Activated T-cell treated with anti-CD3 and anti-CD28 coated beads for 24 hours (primary cell): ENCODE results near the gene IL1R2.

Source experiments
- DNase-seq: peaks from one replicate; pipeline ENCODE4 v3.0.0-alpha.2; 2020; ENCODE audit warnings: low read depth

IL1R2 gene

DNA sequence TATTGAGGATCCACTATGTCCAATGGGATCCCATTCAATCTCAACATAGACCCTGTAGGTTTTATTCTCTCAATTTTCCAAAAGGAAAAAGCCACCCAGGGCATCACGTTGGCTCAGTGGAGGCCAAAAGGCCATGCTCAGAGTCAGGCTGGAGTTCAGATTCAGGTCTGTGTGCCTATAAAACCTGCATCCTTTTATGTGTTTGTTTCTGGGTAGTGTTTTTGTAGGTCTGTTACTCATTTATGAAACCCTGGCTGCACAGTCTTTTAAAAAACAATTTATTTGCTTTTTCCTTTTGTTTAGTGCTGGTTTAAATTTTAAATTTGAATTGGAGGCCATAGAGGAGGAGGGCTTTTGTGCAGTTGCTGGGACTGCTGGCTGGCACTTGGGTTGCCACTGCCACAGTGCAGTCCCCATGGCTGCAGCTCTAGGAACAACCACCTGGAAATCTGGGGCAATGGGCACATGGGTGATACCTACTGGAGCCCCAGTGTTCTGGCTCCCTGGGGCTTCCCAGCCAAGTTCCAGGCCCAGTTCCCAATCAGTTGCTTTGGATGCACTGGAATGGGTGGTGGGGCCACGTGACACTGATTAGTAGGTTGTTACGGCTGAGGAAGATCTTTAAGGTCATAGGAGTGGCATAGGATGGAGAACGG, 31.3 kb downstream of the IL1R2 start:
- DNase-seq = no peak

DNA sequence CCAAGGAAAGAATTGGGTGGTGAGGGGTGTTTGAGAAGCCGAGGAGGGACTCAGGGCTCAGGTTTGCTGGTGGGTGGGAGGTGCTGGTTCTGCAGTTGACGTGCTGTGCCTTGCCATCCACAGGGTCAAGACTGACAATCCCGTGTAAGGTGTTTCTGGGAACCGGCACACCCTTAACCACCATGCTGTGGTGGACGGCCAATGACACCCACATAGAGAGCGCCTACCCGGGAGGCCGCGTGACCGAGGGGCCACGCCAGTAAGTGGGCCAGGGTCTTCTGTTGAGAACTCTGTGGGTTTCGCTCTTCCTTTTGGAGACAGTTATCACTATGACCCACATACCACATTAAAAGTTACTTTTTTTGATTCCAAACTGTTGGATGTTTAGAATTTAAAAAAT, 32.6 kb downstream of the IL1R2 start:
- DNase-seq = no peak

DNA sequence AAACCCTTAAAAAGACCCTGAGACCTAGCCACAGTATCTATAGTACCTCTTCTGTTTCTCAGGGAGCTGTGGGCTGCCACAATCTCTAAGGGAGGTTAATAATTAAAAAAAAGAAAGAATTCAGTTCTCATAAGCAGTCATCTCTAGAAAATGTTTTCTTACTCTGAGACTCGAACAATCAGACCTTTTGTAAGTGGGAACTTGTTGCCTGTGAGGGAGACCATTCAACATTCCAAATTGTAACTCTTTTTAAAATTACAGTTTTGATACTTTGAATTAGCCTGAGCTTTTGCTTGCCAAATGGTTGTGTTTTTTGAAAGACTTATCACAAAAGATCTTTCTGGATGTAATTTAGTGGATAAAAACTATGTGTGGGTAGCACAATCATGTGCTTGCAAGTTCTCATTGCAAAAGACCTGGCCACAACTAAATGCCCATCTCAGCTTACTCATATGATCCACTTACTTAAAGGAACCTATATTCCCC, 33.3 kb downstream of the IL1R2 start:
- no peak for DNase-seq

- DNase-seq = no peak
These were observed 34.0 kb downstream of the IL1R2 start for GRCh38 chr2:102025583-102026267.

GRCh38 chr2:102027036-102027980, 35.5 kb downstream of the IL1R2 start:
- no peak for DNase-seq

- no peak for DNase-seq
These were observed 36.7 kb downstream of the IL1R2 start for GRCh38 chr2:102028470-102028869.

DNA sequence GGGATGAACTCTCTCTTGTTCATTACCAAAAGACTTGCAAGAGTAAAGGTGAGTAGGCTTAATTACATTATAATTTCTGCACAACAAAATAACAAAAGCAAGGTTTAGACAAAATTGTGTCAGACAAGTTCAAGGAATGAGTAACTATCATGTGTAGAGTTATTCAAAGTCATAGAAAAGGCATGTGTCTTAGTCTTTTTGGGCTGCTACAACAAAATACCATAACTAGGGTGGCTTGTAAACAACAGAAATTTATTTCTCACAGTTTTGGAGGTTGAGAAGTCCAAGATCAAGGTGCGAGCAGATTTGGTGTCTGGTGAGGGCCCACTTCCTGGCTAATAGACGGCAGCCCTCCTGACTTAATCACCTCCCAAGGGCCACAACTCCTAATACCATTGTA, 37.6 kb downstream of the IL1R2 start:
- no peak for DNase-seq

DNA sequence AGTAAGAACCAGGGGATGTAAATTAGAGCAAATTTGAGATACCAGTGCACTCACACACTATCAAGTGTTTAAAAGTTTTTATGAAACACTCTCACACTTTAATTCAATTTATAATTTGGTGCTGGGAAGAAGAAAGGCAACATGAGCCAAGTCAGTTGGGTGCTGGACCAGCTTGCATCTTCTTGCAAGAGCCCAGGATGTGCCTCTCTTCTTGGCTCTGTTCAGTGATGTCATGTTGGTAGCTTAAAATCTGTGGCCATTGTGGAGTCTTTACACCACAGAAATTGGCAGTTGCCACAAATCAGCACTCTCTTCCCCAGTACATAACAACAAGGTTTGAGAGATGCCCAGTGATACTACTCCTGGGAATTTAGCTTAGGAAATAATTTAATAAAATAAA, 38.2 kb downstream of the IL1R2 start:
- no peak for DNase-seq

- no peak for DNase-seq
These were observed 38.7 kb downstream of the IL1R2 start for GRCh38 chr2:102030502-102030854.

- no peak for DNase-seq
These were observed 39.2 kb downstream of the IL1R2 start for GRCh38 chr2:102030855-102031527.

DNA sequence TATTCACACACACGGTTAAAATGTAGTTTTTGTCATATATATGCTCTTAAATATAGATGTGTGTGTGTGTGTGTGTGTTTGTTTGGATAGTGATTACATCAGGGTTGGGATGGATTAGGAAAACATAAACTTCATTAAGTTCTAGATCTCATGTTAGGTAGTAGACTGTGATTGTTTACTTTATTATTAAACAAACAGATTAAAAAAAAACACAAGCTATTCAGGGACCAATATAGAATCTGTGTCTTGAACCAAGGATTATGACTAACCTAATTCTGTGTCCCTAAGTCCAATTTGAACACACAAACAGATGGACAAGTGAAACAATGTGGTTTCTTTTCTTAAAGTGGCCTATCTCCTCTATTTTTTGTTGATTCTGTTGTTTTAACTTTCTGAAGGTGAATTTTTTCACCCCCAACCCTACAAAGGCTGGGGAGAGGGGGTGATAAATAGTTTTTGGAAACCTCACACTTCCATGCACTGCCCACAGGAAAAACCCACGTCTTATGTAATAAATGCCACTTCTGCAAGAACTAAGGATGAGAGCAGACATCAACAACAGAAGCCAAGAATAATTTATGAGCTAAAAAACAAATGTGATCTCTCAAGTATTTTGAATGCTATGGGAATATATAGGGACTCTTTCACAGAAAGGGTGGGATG, 40.7 kb downstream of the IL1R2 start:
- no peak for DNase-seq

DNA sequence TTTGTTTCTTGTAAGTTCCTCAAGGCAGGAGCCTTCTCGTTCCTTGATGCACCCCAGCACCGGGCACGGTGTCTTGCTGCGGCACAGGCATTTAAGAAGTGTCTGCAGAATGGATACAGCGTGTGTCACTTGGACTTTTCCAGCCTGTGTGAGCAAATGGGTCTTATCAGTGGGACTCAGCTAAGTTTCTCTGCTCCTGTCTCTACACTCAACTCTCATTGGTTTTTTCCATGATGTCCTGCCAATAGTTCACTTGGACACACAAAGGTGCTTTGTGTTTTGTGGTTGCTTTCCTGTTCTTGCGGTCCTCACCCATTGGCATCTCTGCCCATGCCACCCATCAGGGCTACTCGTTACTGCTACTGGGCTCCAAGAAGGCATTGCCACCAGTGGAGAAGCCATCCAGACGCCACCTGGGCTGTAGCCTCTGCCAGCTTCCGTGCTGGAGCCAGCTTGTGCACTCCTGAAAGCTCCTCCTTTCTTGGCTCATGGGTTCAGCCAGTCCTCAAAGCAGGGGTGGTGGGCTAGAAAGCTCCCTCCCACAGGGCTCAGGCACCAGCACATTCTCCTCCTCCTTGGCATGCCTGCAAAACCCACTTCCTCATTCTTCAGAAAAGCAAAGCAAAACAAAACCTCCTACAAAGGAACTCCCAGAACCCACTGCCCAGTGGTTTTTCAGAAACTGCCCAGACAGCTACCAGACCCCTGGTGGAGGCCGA, 41.4 kb downstream of the IL1R2 start:
- DNase-seq = no peak

DNA sequence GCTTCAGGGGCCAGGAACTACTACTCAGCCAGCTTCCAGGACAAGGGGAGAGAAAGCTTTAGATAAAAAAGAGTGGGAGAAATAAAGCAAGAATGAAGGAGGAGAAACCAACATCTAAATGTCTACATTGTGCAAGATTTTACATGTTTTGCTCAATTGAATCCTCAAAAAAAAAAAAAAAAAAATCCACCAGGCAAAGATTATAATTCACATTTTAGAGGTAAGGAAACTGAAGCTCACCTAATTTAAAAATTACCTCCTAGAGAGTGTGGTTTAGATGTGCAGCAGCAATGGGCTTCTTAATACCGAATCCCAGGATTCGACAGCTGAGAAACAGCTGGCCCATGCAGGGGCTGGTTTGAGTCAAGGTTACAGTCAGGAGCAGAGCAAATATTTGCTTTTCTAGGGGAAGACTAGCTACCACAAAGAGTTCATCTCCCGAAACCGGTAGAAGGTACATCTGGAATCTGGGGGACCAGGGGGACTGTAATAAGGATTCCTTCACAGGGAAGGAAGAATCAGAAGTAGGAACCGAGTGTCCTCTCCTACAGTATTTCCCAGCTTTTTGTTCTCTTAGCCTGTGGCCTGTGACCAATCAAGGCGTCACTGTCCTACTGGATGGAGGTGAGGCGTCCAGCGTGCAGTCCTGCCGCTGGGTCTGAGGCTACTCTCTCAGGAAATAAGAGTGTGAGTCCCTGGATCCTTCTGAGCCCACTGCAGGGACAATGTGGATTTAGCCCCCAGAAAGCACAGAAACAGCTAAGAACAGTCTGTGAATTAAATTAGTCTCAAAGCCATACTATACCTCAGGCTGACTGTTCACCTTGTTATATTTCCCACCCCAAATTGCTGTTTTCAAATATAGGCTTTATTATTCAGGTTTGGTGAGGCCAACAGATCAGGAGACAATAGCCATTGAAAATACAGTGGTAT, 42.3 kb downstream of the IL1R2 start:
- no peak for DNase-seq

- no peak for DNase-seq
These were observed 43.2 kb downstream of the IL1R2 start for GRCh38 chr2:102034683-102035548.

DNA sequence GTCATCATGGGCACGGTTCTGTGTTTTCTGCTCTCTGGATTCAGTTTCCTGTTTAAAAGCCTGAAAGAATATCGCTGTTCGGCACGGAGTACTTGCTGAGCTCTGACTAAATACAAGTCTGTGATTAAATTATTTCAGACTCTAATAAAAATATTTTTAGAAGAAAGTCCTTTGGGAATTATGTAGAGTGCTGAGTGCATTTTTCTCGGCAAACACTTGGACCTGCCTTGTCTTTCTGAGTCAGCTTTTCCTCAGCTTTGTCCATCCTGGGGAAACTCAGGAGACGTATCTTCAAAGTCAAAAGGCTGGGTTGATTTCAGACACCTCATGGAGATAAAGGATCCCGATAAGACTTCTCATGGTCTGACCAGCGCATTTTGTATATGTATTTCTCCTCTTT, 45.9 kb downstream of the IL1R2 start:
- DNase-seq = no peak

- DNase-seq = no peak
These were observed 48.5 kb downstream of the IL1R2 start for GRCh38 chr2:102040229-102040628.

DNA sequence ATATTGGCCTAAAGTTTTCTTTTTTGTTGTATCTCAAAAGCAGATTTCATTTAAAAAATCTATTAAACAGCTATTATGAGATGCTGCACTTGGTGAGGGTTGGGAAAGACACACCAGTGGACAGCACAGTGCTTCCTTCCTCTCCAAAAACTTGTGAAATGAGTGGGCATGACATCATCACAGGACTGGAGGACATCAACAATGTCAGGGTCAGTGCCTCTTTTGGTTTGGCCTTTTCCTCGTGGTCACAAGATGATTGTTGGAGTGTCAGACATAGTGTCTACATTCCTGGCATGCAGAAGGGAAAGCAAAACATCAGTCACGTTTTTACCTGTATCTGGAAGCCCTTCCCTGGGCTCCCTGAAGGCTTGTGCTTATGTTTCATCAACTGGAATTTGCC, 49.6 kb downstream of the IL1R2 start:
- no peak for DNase-seq

GRCh38 chr2:102042196-102043081, 50.7 kb downstream of the IL1R2 start:
- no peak for DNase-seq
